Stimulated activated CD4-positive, alpha-beta T cell treated with anti-CD3 and anti-CD28 coated beads, Interleukin-1b, Interleukin-23, amount 100 ng/mL, for 24 hours (primary cell): ENCODE data around the gene FBXL15.
"Not testable (repeated sequence)": the region's sequence is repeated elsewhere in the genome, so short reads cannot be mapped to it uniquely, and the experiment has no call there.

Experiments used
- DNase-seq, 4 experiments: peaks; one replicate each; pipeline ENCODE4 v3.0.0-alpha.2; 2020; ENCODE audit warnings: low read depth in 4 of 4, low spot score in 1 of 4

FBXL15 gene

DNA sequence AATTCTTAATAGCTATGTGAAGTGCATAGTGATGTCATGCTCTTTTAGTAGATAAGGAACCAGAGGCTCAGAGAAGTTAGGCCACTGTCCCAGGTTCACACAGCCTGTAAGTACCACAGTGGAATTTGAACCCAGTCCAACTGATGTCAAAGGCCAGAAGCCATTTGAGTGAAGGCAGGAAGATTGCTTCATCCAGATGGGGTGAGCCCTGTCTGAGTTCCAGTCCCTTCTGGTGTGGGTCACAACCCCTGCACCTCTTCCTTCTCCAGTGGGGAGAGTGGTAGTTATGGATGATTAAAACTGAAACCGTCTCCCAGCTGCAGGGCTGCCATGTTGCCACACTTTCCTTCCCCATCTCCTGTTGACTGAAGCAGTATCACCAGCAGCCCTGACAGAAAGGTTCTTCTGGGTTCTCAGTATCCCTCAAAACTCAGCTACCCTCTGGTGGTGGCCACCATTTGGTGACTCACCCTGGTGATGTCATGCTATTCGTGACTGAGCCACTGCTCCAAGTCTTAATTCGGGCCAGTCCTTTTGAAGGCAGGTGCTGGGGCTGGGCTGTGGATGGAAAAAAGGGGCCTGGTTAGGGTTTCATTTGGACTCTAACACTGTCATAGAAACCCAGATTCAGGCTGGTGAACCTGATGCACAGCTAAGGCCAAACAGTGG is 32.2 kb downstream of the FBXL15 start:
- DNase-seq: peak in 1 of 4 experiments; percentile 72

DNA sequence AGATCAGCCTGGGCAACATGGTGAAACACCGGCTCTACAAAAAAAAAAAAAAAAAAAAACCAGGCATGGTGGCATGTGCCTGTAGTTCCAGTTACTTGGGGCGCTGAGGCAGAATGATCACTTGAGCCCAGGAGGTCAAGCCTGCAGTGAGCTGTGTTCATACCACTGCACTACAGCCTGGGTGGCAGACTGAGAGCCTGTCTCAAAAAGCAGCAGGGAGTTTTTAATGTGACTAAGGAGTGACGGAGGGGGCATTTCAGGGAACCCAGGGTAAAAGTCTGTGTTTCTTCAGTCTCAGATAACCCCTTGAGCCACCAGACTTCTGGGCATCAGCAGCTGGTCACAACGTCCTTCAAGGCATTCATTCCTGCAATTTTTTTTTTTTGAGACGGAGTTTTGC is 32.9 kb downstream of the FBXL15 start:
- DNase-seq: no peak

DNA sequence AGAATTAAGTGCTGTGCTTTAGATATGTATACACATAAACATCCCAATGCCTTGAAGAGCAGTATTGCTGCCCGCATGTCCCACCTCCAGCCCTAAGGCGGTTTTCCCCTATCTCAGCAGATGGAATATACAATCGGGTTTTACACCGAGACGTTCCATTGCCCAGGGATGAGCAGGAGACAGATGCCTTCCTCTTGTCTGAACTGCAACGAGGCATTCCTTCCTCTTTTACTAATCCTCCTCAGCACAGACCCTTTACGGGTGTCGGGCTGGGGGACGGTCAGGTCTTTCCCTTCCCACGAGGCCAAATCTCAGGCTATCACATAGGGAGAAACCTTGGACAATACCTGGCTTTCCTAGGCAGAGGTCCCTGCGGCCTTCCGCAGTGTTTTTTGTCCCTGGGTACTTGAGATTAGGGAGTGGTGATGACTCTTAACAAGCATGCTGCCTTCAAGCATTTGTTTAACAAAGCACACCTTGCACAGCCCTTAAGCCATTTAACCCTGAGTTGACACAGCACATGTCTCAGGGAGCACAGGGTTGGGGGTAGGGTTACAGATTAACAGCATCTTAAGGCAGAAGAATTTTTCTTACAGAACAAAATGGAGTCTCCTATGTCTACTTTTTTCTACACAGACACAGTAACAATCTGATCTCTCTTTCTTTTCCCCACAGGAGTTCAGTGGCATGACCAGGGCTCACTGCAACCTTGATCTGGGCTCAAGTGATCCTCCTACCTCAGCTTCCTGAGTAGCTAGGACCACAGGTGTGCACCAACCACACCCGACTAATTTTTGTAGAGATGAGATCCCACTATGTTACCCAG is 34.2 kb downstream of the FBXL15 start:
- not testable (repeated sequence) for DNase-seq

DNA sequence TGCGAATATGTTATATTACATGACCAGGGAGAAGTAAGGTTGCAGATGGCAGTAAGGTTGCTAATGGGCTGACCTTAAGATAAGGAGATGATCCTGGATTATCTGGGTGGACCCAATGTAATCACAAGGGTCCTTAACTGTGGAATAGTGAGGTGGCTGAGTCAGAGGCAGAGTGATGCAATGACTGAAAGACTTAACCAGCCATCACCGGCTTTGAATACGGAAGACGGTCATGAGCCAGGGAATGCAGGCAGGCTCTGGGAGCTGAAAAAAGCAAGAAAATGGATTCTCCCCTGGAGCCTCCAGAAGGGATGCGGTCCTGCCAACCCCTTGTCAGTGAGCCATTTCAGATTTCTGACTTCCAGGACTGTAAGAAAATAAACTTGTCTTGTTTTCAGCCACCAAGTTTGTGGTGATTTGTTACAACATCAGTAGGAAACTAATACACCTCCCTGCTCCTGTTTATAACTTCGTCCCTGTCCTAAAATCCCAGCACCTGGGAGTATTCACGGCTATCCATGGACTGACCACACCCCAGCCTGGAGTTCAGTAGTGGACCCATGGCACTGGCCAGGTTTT is 35.3 kb downstream of the FBXL15 start:
- no peak for DNase-seq

DNA sequence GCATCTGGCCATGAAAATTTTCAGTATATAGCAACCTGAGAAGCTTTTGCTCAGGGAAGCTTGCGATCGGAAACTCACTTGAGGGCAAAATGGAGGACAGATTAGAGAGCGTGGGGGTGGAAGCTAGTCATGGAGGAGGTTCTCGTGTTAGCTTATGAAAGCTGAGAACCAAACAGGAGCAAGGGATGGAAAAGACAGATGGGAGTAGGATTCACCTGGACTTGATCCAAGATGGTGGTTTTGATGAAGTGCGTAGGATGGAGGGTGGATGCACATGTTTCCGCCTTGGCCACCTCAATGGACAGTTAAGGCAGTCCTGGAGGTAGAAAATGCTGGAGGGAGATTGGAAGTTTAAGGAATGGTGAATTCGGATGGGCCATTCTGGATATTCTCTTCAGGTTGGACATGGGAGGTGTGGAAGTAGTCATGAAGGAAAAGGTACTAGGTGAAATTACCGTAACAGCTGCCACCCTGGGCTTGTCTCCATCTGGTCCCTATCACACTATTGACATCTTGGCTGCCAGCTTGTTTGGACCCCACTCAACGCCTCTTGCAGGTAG is 37.0 kb downstream of the FBXL15 start:
- no peak for DNase-seq

DNA sequence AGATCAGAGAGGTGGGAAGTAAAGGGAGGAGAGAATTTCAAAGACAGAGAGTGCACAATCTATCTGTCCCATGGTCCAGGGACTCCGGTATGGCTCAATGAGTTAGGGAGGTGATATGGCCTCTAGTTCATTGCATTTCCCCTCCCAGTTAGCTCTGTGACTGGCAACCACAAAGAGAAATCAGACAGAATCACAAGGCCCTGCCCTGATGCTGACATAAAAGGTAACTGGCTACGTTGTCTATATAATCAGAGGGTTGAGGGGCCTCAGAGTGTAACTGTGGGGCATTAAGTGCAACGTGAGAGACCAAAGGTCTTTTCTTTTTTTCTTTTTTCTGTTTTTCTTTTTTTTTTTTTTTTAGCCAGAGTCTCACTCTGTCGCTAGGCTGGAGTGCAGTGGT is 38.0 kb downstream of the FBXL15 start:
- DNase-seq: no peak

DNA sequence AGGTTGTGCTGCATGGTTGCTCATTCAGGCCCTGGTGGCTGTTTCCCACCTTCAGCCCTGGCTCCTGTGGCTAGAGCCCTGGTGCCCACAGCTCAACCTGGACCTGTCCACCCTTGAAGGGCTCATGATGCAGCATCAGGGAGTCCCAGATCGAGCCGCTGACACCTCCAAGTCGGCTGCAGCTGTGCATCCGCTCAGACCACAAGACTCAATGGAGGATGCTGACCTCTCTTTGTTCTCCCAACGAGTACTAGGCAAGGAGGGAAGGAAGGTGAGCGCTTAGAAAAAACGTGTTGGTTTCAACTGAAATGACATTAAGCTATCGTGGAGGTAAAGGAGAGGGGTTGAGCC is 40.2 kb downstream of the FBXL15 start:
- DNase-seq: no peak

DNA sequence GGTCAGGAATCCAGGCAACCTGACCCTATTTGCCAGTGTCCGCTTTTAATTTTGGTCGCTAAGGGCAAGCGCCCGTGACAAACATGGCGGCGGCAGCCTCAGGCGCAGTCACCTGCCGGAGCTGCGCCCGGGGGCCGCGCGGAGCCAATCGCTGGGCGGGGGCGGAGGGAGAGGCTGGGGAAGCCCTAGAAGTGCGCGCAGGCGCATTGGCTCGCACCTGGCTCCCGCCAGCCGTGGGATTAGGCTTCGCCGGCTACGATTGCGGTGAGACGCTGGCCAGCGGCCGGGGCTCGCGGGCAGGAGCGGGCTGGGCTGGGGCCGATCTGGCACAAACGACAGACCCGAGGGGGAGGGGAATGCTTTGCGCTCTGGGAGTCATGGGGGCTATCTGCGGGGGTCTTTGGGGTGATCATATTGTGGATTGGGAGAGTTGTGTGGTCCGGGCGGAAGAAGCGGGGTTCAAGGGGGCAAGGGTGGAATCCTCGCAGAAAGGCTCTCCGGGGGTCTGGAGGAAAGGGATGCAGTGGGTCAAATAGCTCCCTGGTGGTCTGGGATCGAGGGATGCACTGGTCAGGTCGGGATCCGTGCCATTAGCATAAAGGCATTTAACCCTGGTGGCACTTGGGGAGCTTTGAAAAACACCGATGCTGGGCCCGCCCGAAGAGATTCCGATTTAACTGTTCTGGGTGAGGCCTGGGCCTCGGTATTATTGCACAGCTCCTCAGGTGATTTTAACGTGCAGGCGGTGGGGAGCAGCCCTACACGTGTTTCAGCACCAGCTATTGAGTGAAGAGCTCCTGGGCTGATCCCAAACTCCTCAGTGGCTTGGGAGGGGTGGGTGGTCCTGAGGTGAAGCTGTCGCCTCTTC is 40.8 kb downstream of the FBXL15 start:
- peak; percentile 85 to 92 (median 88) for DNase-seq

DNA sequence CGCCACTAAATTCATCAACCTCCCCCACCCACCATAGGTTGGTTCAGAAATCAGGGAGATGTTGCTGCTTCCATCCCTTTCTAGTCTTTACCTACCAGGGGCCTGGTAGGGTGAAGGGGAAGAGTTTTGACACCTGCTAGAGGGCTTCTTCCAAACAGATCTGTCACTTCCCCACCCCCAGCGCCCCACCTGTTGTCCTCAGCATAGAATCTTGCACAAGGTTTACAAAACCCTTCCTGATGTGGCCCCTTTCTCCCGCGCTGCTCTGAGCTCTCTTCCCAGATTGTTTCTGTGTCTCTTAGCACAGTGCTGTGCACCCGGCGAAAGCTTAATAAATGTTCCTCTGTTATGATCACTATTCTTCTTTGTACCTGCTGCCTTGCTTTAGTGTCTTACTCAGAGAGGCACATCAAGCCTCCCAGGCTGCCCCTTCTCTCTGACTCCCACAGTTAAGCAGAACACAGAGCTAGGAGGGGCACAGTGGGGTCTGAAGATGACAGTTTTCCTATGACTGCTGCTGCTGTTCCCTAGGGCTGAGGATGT is 41.9 kb downstream of the FBXL15 start:
- DNase-seq: no peak

DNA sequence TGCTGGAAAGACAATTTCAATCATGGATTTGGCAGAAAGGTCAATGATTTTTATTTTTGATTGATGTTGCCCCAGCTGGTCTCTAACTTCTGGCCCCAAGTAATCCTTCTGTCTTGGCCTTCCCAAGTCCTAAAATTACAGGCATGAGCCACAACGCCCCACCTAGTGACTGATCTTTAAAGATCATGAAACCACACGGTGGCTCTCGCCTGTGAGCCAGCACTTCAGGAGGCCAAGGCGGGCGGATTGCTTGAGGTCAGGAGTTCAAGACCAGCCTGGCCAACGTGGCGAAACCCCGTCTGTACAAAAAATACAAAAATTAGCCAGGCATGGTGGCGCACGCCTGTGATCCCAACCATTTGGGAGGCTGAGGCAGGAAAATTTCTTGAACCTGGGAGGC is 43.3 kb downstream of the FBXL15 start:
- DNase-seq: no peak

DNA sequence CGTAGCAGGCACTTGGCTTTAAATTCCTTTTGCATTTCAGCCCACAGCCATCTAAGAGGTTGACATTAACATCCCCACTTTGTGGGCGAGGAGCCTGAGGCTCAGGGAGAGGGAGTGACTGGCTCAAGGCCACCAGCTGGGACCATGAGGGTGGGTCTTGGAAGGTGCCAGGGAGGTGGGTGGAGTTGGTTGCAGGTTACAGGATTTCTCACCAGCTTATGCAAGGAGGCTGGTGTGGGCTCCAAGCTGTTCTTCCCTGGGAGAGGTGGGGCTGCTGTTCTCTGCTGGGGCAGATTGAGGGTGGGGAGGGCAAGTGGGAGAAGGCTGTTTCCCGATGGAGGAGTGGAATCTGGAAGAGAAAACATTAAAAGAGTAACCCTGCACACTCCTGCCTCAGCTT is 44.8 kb downstream of the FBXL15 start:
- no peak for DNase-seq

DNA sequence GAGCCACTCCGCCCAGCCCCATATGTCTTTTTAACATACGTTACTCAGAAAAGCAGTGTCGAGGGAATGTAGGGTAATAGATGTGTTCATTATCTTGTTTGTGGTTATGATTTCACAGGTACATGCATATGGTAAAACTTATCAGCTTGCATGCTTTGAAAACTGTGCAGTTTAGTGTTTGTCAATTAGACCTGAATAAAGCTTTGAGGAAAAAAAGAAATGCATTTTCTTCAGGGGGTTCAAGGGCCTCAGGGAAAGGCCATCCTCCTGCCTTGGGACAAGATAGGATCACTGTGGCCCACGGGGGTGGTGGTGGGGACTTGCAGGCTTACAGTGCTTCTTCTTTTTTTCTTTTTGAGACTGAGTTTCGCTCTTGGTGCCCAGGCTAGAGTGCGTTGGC is 46.7 kb downstream of the FBXL15 start:
- no peak for DNase-seq

DNA sequence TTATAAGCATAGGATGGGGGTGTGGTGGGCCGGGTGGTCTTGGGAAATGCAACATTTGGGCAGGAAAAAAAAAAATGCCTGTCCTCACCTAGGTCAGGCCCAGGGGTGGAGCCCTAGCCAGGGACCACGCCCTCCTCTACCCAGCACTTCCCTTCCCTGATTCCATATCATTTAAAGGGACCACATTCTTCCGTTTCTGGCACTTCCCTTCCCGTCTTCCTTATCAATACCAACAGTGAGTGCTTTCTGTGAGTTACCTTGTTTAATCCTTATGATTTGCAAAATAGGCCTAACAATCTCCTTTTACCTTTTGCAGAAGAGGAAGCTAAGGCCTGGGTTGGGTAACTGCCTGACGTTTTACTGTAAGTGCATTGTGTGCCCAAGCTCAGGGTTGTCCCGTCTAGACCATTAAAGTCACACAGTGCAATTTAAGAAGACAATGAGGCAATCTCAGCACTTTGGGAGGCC is 47.4 kb downstream of the FBXL15 start:
- DNase-seq: no peak

DNA sequence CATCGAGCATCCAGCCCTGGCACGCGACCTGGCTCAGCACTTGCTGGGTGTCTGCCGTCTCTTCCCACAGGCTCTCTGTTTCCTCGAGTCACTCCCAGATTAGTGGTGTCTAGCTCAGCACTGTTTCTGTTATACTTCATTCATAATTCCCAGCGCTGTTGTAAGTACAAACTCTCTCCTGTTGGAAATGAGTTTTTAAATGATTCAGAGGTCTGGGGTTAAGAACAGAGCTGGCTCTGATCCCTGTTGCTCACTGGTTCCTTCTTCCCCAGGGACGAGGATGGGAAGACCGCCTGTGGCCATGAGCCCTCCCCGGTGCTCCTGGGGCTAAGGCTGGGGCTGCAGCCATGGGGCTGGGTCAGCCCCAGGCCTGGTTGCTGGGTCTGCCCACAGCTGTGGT is 48.0 kb downstream of the FBXL15 start:
- DNase-seq: no peak

DNA sequence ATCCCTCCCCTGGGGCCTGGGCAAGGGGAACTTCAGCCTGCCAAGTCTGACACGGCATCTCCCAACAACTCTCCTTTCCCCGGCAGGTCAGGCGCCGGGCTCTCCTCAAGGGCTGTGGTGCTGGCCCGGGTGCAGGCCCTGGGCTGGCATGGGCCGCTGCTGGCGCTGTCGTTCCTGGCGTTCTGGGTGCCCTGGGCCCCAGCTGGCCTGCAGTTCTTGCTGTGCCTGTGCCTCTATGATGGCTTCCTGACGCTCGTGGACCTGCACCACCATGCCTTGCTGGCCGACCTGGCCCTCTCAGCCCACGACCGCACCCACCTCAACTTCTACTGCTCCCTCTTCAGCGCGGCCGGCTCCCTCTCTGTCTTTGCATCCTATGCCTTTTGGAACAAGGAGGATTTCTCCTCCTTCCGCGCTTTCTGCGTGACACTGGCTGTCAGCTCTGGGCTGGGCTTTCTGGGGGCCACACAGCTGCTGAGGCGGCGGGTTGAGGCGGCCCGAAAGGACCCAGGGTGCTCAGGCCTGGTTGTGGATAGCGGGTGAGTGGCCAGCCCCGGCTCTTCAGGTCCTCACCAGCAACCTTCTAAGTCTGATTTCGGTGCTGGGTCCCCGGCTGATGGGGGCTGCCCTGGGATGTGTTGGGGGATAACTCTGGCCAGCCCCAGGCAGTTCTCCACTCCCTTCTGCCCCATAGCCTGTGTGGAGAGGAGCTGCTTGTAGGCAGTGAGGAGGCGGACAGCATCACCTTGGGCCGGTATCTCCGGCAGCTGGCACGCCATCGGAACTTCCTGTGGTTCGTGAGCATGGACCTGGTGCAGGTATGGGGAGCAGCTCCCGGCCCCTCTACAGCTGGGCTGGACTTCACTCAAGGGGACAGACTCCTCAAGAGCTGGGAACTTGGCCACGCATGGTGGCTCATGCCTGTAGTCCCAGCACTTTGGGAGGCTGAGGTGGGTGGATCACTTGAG is 50.2 kb downstream of the FBXL15 start:
- no peak for DNase-seq
